Ishikawa (cell line): Measurements from ENCODE around the gene XXYLT1.

Experiments
- CEBPB ChIP-seq: IDR thresholded peaks from 2 replicates; pipeline ENCODE4 v1.6.1; 2012
- FOXM1 ChIP-seq: IDR thresholded peaks from 2 replicates; pipeline ENCODE4 v1.6.1; 2012; ENCODE audit warnings: low read depth, borderline replicate concordance
- YY1 ChIP-seq: IDR thresholded peaks from 2 replicates; pipeline ENCODE4 v1.6.1; 2012; ENCODE audit warnings: low read depth

DNA sequence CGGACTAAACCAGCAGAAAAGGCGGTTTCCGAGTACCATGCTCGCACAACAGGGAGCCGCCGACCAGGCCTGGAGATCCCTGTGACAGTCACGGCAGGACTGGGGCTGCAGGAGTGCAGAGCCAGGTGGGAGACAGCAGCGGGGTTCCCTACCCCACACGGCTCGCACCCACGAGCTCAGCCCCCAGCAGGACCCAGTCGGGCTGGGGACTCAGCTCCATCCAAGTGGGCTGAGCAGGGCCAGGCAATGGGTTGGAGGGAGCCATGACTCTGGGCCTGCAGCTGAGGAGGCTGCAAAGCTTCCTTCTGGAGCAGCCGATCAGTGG, 15.8 kb downstream of the XXYLT1 start:
- no peak for TF ChIP-seq FOXM1
- TF ChIP-seq CEBPB = no peak
- no peak for TF ChIP-seq YY1
